GM13976 (cell line): Measurements from ENCODE around the gene COL6A3.

Experiments used
- DNase-seq: peaks from one replicate; pipeline ENCODE4 v3.0.0; 2012; ENCODE audit warnings: low spot score
- in situ Hi-C: fragments of 300-500 bp; cut with MboI; formaldehyde crosslinking; loops from one replicate; pipeline ENCODE4 v1.12.0; 2022; ENCODE audit warnings: low sequenced_read_pairs, mixed read lengths, inconsistent platforms; ENCODE audit not compliant: unreplicated experiment
- TF ChIP-seq, protein P1 (sequence below): IDR thresholded peaks from 2 replicates; pipeline ENCODE4 v1.5.1; 2012; ENCODE audit warnings: borderline replicate concordance, mild to moderate bottlenecking; ENCODE audit not compliant: insufficient read depth; ENCODE audit errors: extremely low read depth, missing control alignments, control extremely low read depth

Gene COL6A3

DNA sequence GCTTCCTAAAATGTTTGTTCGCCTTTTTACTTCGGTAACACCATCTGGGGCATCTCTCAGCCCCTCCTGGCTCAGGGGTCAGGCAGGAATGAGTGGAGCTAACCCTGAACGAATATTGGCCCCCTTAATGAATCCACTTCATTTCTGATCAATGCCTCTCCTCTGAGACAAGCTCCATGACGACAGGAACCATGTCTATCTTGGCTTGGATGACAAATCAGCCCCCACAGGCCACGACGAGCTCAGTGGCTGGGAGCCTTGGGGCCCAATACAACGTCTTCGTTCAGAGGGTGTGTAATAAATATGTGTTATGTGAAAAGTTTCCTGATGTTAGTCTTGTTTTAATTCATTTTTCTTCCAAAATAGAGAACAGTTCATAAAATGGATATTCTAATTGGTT lies 133.0 kb downstream of the COL6A3 start:
- in situ Hi-C loops, result no loop called here
- no peak for DNase-seq
- TF ChIP-seq, protein P1, sequence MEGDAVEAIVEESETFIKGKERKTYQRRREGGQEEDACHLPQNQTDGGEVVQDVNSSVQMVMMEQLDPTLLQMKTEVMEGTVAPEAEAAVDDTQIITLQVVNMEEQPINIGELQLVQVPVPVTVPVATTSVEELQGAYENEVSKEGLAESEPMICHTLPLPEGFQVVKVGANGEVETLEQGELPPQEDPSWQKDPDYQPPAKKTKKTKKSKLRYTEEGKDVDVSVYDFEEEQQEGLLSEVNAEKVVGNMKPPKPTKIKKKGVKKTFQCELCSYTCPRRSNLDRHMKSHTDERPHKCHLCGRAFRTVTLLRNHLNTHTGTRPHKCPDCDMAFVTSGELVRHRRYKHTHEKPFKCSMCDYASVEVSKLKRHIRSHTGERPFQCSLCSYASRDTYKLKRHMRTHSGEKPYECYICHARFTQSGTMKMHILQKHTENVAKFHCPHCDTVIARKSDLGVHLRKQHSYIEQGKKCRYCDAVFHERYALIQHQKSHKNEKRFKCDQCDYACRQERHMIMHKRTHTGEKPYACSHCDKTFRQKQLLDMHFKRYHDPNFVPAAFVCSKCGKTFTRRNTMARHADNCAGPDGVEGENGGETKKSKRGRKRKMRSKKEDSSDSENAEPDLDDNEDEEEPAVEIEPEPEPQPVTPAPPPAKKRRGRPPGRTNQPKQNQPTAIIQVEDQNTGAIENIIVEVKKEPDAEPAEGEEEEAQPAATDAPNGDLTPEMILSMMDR, result no peak

DNA sequence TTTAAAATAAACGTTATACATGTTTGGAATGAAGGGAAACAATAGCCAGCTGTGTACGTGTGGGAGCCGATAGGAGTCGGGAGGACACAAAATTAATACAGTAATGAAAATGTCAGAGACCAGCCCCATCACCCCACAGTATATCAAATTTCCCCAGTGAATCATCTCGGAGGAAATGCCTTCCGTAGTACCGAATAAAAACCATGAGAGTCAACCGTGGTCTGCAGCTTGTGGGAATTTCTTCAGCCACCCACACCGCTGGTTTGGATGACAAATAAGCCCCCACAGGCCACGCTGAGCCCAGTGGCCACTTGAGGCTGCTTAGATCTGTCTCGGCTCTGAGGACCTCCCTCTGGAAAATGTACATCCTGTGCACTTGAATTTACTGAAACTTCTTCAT lies 133.7 kb downstream of the COL6A3 start:
- TF ChIP-seq, protein P1, result no peak
- in situ Hi-C loops, result no loop called here

DNA sequence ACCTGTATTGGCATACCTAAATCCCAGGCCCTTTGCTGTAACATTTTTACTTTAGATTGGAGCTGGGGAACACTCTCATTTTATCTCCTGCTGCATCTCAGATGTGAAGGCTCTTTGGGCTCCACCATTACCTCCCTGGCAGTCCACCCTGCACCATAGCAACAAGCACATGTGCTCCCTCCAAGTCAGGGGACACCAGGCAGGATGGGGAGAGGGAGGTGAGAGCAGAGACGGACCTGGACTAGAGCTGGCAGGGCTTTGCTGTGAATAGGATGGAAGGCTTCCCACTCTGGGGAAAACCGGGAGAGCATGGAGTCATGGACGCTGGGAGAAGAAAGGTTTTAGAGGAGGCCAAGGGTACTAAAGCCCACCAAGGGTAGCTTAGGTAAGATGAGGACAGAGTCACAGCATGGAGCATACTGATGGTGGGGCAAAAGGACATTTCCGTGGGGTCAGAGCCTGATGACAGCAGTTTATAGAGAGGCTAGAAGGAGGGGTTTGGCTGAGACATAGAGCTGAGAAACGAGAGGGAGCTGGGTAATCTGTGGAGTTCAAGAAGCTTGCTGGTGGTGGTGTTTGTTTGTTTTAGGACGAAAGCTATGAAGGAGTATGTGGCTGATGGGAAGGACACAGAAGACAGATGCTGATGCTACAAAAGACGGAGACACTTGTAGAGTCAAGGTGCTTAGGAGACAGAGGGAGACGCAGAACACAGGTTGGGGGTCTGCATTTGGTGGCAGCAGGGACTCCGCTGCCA lies 134.8 kb downstream of the COL6A3 start:
- DNase-seq, result no peak
- TF ChIP-seq, protein P1, result no peak
- in situ Hi-C loops, result no loop called here

More for the DNA sequence above, 133.7 kb downstream of the COL6A3 start:
- DNase-seq, result no peak

DNA sequence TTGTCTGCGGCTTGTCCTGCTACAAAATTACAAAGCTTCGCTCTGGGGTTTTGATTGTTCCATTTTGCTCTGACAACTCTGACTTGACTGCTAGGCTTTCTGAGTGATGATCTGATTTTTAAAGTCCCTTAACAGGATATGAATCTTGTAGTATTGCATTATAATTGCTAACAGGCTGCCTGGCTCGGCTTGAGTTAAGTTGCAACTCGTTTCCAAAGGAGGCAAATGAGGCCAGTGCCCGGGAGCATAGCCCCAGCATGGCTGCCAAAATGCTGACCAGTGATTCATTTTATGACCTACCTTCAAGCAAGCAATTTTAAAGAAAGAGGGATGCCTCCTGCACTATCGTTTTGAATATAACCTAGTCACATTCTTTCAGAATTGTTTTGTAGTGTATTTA lies 135.4 kb downstream of the COL6A3 start:
- in situ Hi-C loops, result no loop called here
- DNase-seq, result no peak
- TF ChIP-seq, protein P1, result no peak

DNA sequence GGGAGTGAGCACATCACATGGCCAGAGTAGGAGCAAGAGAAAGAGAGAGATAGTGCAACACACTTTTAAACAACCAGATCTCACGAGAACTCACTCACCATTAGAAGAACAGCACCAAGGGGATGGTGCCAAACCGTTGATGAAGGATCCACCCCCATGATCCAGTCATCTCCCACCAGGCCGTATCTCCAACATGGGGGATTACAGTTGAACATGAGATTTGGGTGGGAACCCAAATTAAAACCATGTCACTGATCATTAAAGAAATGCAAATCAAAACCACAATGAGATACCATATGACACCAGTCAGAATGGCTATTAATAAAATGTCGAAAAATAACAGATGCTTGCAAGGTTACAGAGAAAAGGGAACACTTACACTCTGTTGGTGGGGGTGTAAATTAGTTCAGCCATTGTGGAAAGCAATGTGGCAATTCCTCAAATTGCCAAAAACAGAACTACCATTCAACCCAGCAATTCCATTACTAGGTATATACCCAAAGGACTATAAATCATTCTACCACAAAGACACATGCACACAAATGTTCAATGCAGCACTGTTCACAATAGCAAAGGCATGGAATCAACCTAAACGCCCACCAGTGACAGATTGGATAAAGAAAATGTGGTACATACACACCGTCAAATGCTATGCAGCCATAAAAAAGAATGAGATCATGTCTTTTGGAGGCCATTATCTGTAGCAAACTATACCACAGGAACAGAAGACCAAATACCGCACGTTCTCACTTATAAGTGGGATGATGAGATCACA lies 137.1 kb downstream of the COL6A3 start:
- no peak for DNase-seq
- in situ Hi-C loops, result no loop called here
- TF ChIP-seq, protein P1, result no peak
